Brain microvascular endothelial cell (primary cell): Measurements from ENCODE around the gene ROR1.

Experiments
- DNase-seq: peaks from one replicate; pipeline ENCODE4 v3.0.0-alpha.2; 2020
- H3K27ac ChIP-seq: fragments of 250-450 bp; sonication (Bioruptor Pico); 2 replicates; pipeline ENCODE4 v1.5.1; 2020; ENCODE audit warnings: mild to moderate bottlenecking, moderate library complexity
- H3K27me3 ChIP-seq: fragments of 250-450 bp; sonication (Bioruptor Pico); replicated peaks from 2 replicates; pipeline ENCODE4 v1.5.1; 2020; ENCODE audit warnings: mild to moderate bottlenecking
- H3K36me3 ChIP-seq: fragments of 250-450 bp; sonication (Bioruptor Pico); replicated peaks from 2 replicates; pipeline ENCODE4 v1.5.1; 2020; ENCODE audit warnings: mild to moderate bottlenecking
- H3K4me3 ChIP-seq: 2 replicates; pipeline ENCODE4 v1.5.1; 2011; ENCODE audit warnings: low read depth, mild to moderate bottlenecking, control low read depth, low read length, moderate library complexity
- in situ Hi-C: cut with HindIII; loops from 2 replicates; pipeline ENCODE4 v1.10.0; 2017; ENCODE audit warnings: low sequenced_read_pairs, low pct_ligation_motif_present
- TF ChIP-seq, protein P1 (sequence below): IDR thresholded peaks from 2 replicates; pipeline ENCODE4 v1.5.1; 2011; ENCODE audit warnings: low read depth, mild to moderate bottlenecking, moderate library complexity, low read length, control low read depth, inconsistent platforms; ENCODE audit errors: missing control alignments

ROR1 gene

DNA sequence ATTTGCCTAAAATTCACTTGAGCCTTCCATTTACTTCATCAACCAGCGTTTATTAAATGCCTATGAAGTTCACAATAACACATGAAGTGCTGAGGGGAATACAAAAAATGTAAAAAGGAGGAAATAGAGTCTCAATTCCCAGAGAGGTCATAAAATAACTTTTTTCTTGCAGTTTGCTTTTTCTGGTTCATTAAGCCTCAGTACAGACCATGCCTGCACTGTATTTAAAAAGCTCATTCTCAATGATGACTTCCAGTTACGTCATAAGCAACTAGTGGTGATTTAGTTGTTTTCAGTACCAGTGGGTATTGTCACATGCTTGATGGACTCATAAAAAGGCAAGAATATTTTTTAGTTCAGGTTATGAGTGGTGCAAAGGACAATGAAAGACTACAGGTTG is 269.5 kb downstream of the ROR1 start:
- H3K27ac ChIP-seq = peak overlapping the region; percentile 97
- no peaks in the 10 kb centered on the region for H3K36me3 ChIP-seq
- in situ Hi-C loops = no loop called here
- no peak overlapping the region for H3K4me3 ChIP-seq
- TF ChIP-seq, protein P1, sequence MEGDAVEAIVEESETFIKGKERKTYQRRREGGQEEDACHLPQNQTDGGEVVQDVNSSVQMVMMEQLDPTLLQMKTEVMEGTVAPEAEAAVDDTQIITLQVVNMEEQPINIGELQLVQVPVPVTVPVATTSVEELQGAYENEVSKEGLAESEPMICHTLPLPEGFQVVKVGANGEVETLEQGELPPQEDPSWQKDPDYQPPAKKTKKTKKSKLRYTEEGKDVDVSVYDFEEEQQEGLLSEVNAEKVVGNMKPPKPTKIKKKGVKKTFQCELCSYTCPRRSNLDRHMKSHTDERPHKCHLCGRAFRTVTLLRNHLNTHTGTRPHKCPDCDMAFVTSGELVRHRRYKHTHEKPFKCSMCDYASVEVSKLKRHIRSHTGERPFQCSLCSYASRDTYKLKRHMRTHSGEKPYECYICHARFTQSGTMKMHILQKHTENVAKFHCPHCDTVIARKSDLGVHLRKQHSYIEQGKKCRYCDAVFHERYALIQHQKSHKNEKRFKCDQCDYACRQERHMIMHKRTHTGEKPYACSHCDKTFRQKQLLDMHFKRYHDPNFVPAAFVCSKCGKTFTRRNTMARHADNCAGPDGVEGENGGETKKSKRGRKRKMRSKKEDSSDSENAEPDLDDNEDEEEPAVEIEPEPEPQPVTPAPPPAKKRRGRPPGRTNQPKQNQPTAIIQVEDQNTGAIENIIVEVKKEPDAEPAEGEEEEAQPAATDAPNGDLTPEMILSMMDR = no peak
- no peaks in the 10 kb centered on the region for H3K27me3 ChIP-seq
- DNase-seq = peak; percentile 23

DNA sequence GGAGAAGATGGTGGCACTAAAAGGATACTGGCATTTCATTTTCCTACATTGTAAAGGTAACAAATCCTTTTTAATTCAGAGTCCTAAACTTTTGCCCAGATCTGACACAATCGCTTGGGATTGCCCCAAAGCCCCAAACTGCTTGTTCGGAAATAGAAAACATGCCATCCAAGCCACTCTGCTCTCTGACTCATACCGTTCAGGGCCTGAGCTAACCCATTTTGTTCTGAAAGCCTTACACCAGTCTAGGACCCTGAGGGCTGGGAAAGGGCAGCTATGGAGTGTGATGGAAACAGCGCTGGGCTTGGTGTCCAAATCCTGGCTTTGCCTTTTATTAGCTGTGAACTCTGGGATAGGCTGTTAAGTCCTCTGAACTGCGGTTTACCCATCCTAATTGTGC is 270.2 kb downstream of the ROR1 start:
- peak; percentile 77 for DNase-seq
- no peak overlapping the region for H3K4me3 ChIP-seq
- in situ Hi-C loops = no loop called here
- no peaks in the 10 kb centered on the region for H3K36me3 ChIP-seq
- no peaks in the 10 kb centered on the region for H3K27me3 ChIP-seq
- TF ChIP-seq, protein P1 = no peak
- peak overlapping the region; percentile 97 for H3K27ac ChIP-seq

- H3K4me3 ChIP-seq = no peak overlapping the region
- H3K36me3 ChIP-seq = no peaks in the 10 kb centered on the region
- H3K27ac ChIP-seq = no peak overlapping the region
- TF ChIP-seq, protein P1 = no peak
- in situ Hi-C loops = no loop called here
- no peak for DNase-seq
- H3K27me3 ChIP-seq = no peaks in the 10 kb centered on the region
Measured at GRCh38 chr1:64046243-64046642, 272.4 kb downstream of the ROR1 start.

GRCh38 chr1:64046891-64047290 is 273.1 kb downstream of the ROR1 start:
- in situ Hi-C loops = no loop called here
- Histone ChIP-seq H3K36me3 (no peaks in the 10 kb centered on the region), H3K4me3 (no peak overlapping the region), H3K27me3 (no peaks in the 10 kb centered on the region), H3K27ac (no peak overlapping the region)
- TF ChIP-seq, protein P1 = no peak
- DNase-seq = no peak

- H3K36me3 ChIP-seq = no peaks in the 10 kb centered on the region
- TF ChIP-seq, protein P1 = no peak
- no peak for DNase-seq
- no peaks in the 10 kb centered on the region for H3K27me3 ChIP-seq
- in situ Hi-C loops = no loop called here
- H3K27ac ChIP-seq = no peak overlapping the region
- no peak overlapping the region for H3K4me3 ChIP-seq
Measured at GRCh38 chr1:64047549-64047996, 273.8 kb downstream of the ROR1 start.

DNA sequence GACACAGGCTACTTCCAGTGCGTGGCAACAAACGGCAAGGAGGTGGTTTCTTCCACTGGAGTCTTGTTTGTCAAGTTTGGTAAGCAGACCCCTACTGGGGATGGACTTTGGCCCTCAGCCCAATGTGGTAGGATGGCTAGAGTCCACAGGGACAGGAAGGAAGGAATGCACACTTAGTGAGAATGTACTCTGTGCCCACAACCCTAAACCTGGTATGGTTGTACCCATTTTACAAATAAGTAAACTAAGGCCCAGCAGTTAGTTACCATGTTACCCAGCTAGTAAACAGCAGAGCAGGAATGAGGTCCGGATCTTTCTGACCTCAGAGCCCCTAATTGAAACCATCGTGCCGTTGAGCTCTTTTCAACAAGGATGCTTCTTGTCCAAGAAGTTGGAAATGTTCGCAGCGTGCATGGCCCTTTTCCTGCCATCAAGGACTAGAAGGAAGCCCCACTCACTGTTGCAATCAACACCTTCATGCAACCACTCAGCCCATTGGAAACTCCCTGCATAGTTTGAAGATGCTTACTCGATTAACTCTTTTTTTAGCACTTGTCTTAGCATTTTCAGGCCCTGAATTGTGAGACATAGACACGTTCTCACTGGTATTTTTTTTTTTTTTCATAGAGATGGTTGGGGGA is 276.2 kb downstream of the ROR1 start:
- Histone ChIP-seq H3K36me3 (no peaks in the 10 kb centered on the region), H3K27ac (no peak overlapping the region), H3K27me3 (no peaks in the 10 kb centered on the region), H3K4me3 (no peak overlapping the region)
- in situ Hi-C loops = no loop called here
- no peak for DNase-seq
- TF ChIP-seq, protein P1 = no peak
